Panc1 (cell line): ENCODE measurements around the gene IGF1.

Experiments used
- CTCF ChIP-seq: fragments of 450-650 bp; IDR thresholded peaks from 2 replicates; pipeline ENCODE4 v1.5.1; 2017; ENCODE audit warnings: mild to moderate bottlenecking
- POLR2AphosphoS5 ChIP-seq: IDR thresholded peaks from 2 replicates; pipeline ENCODE4 v1.6.1; 2012; ENCODE audit warnings: mild to moderate bottlenecking, low read depth, low read length, moderate library complexity
- REST ChIP-seq, 2 experiments: IDR thresholded peaks; 2 replicates each; pipeline ENCODE4 v1.6.1; 2011 to 2012; ENCODE audit warnings: low read depth in 2 of 2, control low read depth in 1 of 2, low read length in 1 of 2, mild to moderate bottlenecking in 1 of 2, moderate library complexity in 1 of 2; ENCODE audit not compliant: insufficient read depth in 1 of 2
- TCF7L2 ChIP-seq: IDR thresholded peaks from 2 replicates; pipeline ENCODE4 v1.6.1; 2011; ENCODE audit warnings: mild to moderate bottlenecking, low read depth, low read length, inconsistent platforms

- no peak for TF ChIP-seq CTCF
- TF ChIP-seq TCF7L2 = no peak
- no peak for TF ChIP-seq POLR2AphosphoS5
- TF ChIP-seq REST (IDR thresholded peaks at IDR 0.05; ENCODE audit: insufficient read depth in 1 of 2, low read depth in 2 of 2, low read length in 1 of 2) = no peak
These were observed 72.4 kb downstream of the IGF1 start for GRCh38 chr12:102407776-102408486.
